Measurements from ENCODE around the gene ACSM5.
"Not testable (repeated sequence)": the region's sequence is repeated elsewhere in the genome, so short reads cannot be mapped to it uniquely, and the experiment has no call there.

The ACSM5 gene

GRCh38 chr16:20398603-20399002 lies 10.7 kb upstream of the ACSM5 start:
- DNase-seq (ENCODE audit: low spot score) = no peak

GRCh38 chr16:20399185-20399584 lies 10.1 kb upstream of the ACSM5 start:
- no peak for DNase-seq (ENCODE audit: low spot score)

GRCh38 chr16:20401066-20401465 lies 8.3 kb upstream of the ACSM5 start:
- DNase-seq (ENCODE audit: low spot score) = no peak

GRCh38 chr16:20401475-20402016 lies 7.8 kb upstream of the ACSM5 start:
- no peak for DNase-seq (ENCODE audit: low spot score)

GRCh38 chr16:20402651-20403050 lies 6.7 kb upstream of the ACSM5 start:
- DNase-seq (ENCODE audit: low spot score) = no peak

GRCh38 chr16:20404637-20405036 lies 4.7 kb upstream of the ACSM5 start, which contains the start of gene PDILT:
Gene PDILT (minus strand): TSS chr16:20404737. CDS start chr16:20399300, 5,437 bp downstream.
- DNase-seq (ENCODE audit: low spot score) = no peak

- no peak for DNase-seq (ENCODE audit: low spot score)
These were observed 888 bp downstream of the ACSM5 start for GRCh38 chr16:20410121-20410723.

GRCh38 chr16:20411055-20411454 lies 1.7 kb downstream of the ACSM5 start:
- DNase-seq (ENCODE audit: low spot score) = no peak

- no peak for DNase-seq (ENCODE audit: low spot score)
These were observed 6.2 kb downstream of the ACSM5 start for GRCh38 chr16:20415541-20415940.

GRCh38 chr16:20419093-20419492 lies 9.8 kb downstream of the ACSM5 start:
- not testable (repeated sequence) for DNase-seq (ENCODE audit: low spot score)

- DNase-seq (ENCODE audit: low spot score) = not testable (repeated sequence)
These were observed 12.4 kb downstream of the ACSM5 start for GRCh38 chr16:20421748-20422147.

- DNase-seq (ENCODE audit: low spot score) = not testable (repeated sequence)
These were observed 14.4 kb downstream of the ACSM5 start for GRCh38 chr16:20423772-20424128.

- DNase-seq (ENCODE audit: low spot score) = no peak
These were observed 15.0 kb downstream of the ACSM5 start for GRCh38 chr16:20424129-20424866.

GRCh38 chr16:20427401-20427797 lies 18.1 kb downstream of the ACSM5 start:
- not testable (repeated sequence) for DNase-seq (ENCODE audit: low spot score)

- DNase-seq (ENCODE audit: low spot score) = not testable (repeated sequence)
These were observed 20.2 kb downstream of the ACSM5 start for GRCh38 chr16:20429499-20429898.

- DNase-seq (ENCODE audit: low spot score) = not testable (repeated sequence)
These were observed 21.1 kb downstream of the ACSM5 start for GRCh38 chr16:20430480-20430879.

GRCh38 chr16:20430948-20431347 lies 21.6 kb downstream of the ACSM5 start:
- DNase-seq (ENCODE audit: low spot score) = no peak

- DNase-seq (ENCODE audit: low spot score) = not testable (repeated sequence)
These were observed 29.6 kb downstream of the ACSM5 start for GRCh38 chr16:20438950-20439349.

- not testable (repeated sequence) for DNase-seq (ENCODE audit: low spot score)
These were observed 30.5 kb downstream of the ACSM5 start for GRCh38 chr16:20439820-20440231.

GRCh38 chr16:20440731-20441130 lies 31.4 kb downstream of the ACSM5 start:
- DNase-seq (ENCODE audit: low spot score) = not testable (repeated sequence)

- no peak for DNase-seq (ENCODE audit: low spot score)
These were observed 31.9 kb downstream of the ACSM5 start for GRCh38 chr16:20441191-20441590.

GRCh38 chr16:20441859-20442258 lies 32.5 kb downstream of the ACSM5 start:
- not testable (repeated sequence) for DNase-seq (ENCODE audit: low spot score)

- DNase-seq (ENCODE audit: low spot score) = not testable (repeated sequence)
These were observed 37.5 kb downstream of the ACSM5 start for GRCh38 chr16:20446652-20447393.
